ENCODE data around the gene LMTK3. TPM values are rescaled to one million over a fixed set of nuclear protein-coding genes. Genes with fewer than 3 reads are reported as not detected.
"Not testable (repeated sequence)": the region's sequence is repeated elsewhere in the genome, so short reads cannot be mapped to it uniquely, and the experiment has no call there.

The LMTK3 gene
- total RNA-seq, 2 experiments from 2014 or later, result 3.5 to 5.3 TPM

DNA sequence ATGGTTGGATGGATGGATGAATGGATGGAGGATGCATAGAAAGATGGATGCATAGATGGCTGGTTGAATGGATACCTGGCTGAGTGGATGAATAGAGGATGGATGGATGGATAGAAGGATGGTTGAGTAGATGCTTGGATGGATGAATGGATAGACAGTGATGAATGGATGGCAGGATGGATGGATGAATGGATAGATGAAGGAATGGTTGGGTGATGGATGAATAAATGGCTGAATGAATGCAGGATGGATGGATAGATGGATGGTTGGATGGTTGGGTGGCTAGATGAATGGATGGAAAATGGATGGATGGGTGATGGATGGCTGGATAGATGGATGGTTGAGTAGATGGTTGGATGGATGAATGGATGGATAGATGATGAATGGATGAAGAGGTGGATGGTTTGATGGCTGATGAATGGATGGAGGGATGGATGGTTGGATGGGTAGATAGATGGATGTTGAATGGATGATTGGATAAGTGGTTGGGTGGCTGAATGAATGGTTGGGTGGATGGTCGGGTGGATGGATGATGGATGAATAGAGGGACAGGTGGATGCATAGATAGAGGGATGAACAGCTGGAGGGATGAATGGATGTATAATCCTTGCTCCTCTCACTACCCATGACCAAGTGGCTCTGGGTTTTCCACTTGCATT is 36.7 kb upstream of the LMTK3 start:
- no peak overlapping the region for H3K27ac Mint-ChIP-seq
- CTCF ChIA-PET, result no interaction called here
- H3K36me3 Mint-ChIP-seq, result no peaks in the 10 kb centered on the region
- no peak for DNase-seq
- H3K9me3 Mint-ChIP-seq (ENCODE audit: low read depth), result no peaks in the 10 kb centered on the region
- no peaks in the 10 kb centered on the region for H3K27me3 Mint-ChIP-seq
- H3K4me1 Mint-ChIP-seq, result no peaks in the 10 kb centered on the region
- no peak overlapping the region for H3K4me3 Mint-ChIP-seq
- ATAC-seq, result no peak

DNA sequence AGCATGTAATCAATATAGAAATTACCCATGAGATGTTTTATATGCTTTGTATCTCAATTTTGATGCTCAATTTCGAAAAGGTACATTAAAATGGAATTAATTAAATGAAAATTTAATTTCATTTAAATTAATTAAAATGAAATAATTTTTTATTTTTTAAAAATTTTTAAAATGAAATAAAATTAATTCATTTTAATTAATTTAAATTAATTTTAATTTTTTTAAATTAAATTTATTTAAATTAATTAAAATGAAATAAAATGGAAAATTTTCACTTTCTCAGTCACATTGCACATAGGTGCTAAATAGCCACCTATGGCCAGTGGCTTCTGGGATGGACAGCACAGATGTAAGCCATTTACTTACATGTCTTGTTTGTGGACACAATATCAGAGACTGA is 36.1 kb upstream of the LMTK3 start:
- ATAC-seq, result no peak
- no peak for DNase-seq
- Mint-ChIP-seq H3K27ac (no peak overlapping the region), H3K4me3 (no peak overlapping the region), H3K9me3 (ENCODE audit: low read depth) (no peaks in the 10 kb centered on the region), H3K4me1 (no peaks in the 10 kb centered on the region), H3K27me3 (no peaks in the 10 kb centered on the region), H3K36me3 (no peaks in the 10 kb centered on the region)
- CTCF ChIA-PET, result no interaction called here

DNA sequence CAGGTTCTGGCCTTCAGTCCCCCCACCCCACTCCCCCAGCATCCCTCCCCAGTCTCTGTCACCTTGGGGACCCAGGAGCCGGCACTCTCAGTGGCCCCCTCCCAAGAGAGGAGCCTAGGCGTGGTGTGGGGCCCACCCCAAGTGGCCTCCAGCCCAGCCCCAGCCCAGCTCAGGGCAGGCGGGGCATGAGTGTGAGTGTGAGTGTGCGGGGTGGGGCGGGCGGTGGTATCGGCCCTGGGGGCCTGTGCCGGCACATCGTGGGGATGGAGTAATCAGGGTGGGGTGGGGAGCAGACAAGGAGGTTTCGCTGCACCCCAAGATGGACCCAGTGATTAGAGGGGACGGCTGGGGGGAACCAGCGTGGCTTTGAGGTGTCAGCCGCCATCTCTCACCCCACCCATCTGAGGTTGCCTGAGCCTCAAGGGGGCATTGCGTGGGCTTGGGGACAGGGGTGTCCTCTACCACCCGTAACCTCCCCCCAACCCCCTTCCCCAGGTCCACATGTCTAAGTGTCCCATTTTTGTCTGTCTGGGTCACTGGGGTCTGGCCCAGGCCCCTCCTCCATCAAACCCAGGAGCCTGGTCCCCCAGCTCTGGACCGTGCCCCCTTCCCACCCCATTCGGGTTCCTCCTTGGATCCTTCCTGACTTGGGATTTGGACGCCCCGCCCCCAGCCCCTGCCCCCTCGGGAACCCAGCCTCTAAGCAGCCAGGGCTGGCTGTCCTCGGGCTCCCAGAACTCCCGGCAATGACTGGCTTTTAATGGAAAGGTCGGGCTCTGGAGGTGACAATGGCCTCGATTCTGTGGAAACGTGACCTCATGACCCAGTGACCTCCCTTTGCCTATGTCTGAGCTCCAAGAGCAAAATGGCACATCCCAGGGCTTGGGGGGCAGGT is 33.5 kb upstream of the LMTK3 start:
- no peak overlapping the region for H3K4me3 Mint-ChIP-seq
- no peaks in the 10 kb centered on the region for H3K36me3 Mint-ChIP-seq
- no peaks in the 10 kb centered on the region for H3K4me1 Mint-ChIP-seq
- H3K9me3 Mint-ChIP-seq (ENCODE audit: low read depth), result no peaks in the 10 kb centered on the region
- ATAC-seq (no peak), DNase-seq (no peak)
- CTCF ChIA-PET, result no interaction called here
- H3K27me3 Mint-ChIP-seq, result no peaks in the 10 kb centered on the region
- H3K27ac Mint-ChIP-seq, result no peak overlapping the region

DNA sequence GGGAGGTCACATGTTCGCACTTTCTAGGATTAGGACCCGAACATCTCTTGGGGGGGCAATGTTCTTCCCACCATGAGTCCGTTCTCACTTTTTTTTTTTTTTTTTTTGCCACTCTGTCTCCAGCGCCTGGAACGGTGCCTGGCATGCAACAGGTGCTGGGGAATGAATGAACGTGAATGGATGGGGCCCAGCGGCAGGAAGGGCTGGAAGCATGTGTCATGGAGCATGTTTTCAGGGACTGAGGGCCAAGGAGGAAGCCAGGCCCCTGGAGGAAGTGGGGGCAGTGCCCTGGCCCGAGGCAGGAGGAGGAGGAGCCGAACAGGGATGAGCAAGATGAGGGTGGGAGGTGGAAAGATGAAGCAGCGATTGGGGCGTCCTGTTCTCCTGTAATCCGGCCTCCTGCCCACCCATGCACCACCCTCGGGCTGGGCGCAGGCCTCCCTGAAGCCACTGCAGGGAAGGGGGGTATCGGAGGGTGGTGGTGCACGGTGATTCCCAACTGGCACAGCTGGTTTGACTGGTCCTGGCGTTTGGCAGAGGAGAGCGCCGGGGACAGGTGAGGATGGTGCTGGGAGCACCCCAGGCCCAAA is 31.6 kb upstream of the LMTK3 start:
- H3K27ac Mint-ChIP-seq, result no peak overlapping the region
- H3K4me1 Mint-ChIP-seq, result no peaks in the 10 kb centered on the region

DNA sequence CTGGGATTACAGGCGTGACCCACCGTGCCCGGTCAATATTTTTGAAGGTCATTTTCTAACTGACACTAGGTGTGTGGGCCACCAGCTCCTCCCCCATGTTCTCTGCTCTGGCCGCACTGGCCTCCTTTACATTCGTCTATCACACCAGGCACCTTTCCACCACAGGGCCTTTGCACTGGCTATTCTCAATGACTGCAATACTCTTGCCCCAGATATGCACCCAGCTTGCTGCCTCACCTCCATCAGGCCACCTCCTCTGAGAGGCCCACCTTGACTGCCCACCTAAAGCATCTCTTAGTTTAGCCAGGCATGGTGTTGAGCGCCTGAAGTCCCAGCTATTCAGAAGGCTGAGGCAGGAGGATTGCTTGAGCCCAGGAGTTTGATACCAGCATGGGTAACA is 30.2 kb upstream of the LMTK3 start:
- CTCF ChIA-PET, result no interaction called here
- no peak for ATAC-seq
- no peaks in the 10 kb centered on the region for H3K9me3 Mint-ChIP-seq (ENCODE audit: low read depth)
- H3K27ac Mint-ChIP-seq, result no peak overlapping the region
- DNase-seq, result no peak
- no peaks in the 10 kb centered on the region for H3K4me1 Mint-ChIP-seq
- H3K27me3 Mint-ChIP-seq, result no peaks in the 10 kb centered on the region
- no peak overlapping the region for H3K4me3 Mint-ChIP-seq
- no peaks in the 10 kb centered on the region for H3K36me3 Mint-ChIP-seq

More for the DNA sequence above, 31.6 kb upstream of the LMTK3 start:
- DNase-seq (no peak), ATAC-seq (no peak)
- Mint-ChIP-seq H3K4me3 (no peak overlapping the region), H3K36me3 (no peaks in the 10 kb centered on the region), H3K9me3 (ENCODE audit: low read depth) (no peaks in the 10 kb centered on the region), H3K27me3 (no peaks in the 10 kb centered on the region)
- CTCF ChIA-PET, result no interaction called here

DNA sequence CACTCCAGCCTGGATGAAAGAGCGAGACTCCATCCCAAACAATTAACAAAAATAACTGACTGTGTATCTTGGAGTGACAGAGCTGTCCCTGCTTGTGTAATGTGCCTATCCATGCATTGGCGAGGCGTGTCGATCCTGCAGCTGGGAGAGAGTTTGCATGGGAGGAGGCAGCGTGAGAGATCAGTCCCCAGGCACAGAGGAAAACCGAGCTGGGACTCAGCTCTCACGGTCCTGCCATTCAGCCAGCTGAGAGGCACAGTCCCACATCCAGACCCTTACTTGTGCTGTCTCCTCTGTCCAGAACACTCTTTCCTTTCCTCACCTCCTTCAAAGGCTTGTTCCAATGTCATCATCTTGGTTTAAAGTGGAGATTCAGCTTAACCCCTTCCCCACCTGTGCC is 28.5 kb upstream of the LMTK3 start:
- DNase-seq, result no peak
- Mint-ChIP-seq H3K27ac (no peak overlapping the region), H3K4me1 (no peaks in the 10 kb centered on the region), H3K9me3 (ENCODE audit: low read depth) (no peaks in the 10 kb centered on the region), H3K36me3 (no peaks in the 10 kb centered on the region), H3K27me3 (no peaks in the 10 kb centered on the region), H3K4me3 (no peak overlapping the region)
- ATAC-seq, result no peak
- CTCF ChIA-PET, result interaction anchor here (1.4 kb wide), 1 partner anchor 11 kb away, joined by 3 read pairs; no protein-coding TSS in a partner anchor

DNA sequence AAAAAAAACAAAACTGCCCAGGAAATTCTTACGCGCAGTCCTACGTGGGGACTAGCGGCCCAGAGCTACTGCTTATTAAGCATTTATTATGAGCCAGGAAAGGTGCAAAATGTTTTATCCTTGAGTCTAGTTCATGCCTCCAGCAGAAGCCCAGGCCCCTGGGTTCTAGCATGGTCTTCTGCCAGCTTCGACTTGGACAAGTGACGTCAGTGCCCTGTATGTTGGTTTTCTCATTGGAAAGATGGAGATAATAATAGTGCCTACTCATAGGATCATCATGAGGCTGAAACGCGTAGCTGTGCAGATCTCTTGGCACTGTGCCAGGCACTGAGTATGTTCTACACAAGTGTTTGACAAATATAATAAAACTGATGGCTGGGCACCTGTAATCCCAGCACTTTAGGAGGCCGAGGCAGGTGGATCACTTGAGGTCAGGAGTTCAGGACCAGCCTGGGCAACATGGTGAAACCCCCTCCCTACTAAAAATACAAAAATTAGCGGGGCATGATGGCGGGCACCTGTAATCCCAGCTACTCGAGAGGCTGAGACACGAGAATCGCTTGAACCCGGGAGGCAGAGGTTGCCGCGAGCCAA is 28.0 kb upstream of the LMTK3 start:
- no peaks in the 10 kb centered on the region for H3K9me3 Mint-ChIP-seq (ENCODE audit: low read depth)
- H3K36me3 Mint-ChIP-seq, result no peaks in the 10 kb centered on the region
- CTCF ChIA-PET, result interaction anchor here (0.5 to 1.4 kb wide), 2 partner anchors 11 to 25 kb away, joined by 3 read pairs; no protein-coding TSS in a partner anchor
- H3K27ac Mint-ChIP-seq, result no peak overlapping the region
- DNase-seq, result no peak
- H3K4me3 Mint-ChIP-seq, result no peak overlapping the region
- H3K27me3 Mint-ChIP-seq, result no peaks in the 10 kb centered on the region
- no peak for ATAC-seq
- H3K4me1 Mint-ChIP-seq, result no peaks in the 10 kb centered on the region

DNA sequence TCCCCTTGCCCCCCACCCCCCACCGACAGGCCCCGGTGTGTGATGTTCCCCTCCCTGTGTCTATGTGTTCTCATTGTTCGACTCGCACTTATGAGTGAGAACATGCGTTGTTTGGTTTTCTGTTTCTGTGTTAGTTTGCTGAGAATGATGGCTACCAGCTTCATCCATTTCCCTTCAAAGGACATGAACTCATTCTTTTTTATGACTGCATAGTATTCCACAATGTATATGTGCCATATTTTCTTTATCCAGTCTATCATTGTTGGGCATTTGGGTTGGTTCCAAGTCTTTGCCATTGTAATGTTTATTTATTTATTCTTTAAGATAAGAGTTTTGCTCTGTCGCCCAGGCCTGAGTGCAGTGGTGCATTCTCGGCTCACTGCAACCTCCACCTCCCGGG is 26.4 kb upstream of the LMTK3 start:
- CTCF ChIA-PET; H3K4me1 Mint-ChIP-seq; H3K4me3 Mint-ChIP-seq; H3K36me3 Mint-ChIP-seq; DNase-seq; ATAC-seq; H3K27ac Mint-ChIP-seq; H3K27me3 Mint-ChIP-seq; H3K9me3 Mint-ChIP-seq (ENCODE audit: low read depth): not testable (repeated sequence)

DNA sequence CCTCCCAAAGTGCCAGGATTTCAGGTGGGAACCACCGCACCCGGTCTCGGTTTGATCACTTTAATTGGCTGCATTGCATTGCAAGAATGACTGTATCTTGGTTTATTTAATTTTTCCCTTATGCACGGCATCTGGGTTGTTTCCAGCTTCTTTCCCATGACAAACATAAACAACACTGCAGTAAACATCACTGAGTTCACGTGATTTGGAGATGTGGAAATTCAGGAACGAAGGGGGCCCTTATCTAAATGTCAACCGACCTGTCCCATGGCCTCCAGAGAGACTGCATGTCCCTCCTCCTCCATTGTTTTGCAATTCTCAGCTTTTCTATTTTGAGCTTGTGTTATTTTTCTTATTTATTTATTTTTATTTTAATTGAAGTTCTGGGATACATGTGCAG is 25.9 kb upstream of the LMTK3 start:
- Mint-ChIP-seq H3K9me3 (ENCODE audit: low read depth) (no peaks in the 10 kb centered on the region), H3K27me3 (no peaks in the 10 kb centered on the region), H3K4me3 (no peak overlapping the region), H3K27ac (no peak overlapping the region), H3K36me3 (no peaks in the 10 kb centered on the region), H3K4me1 (no peaks in the 10 kb centered on the region)
- DNase-seq (no peak), ATAC-seq (no peak)
- CTCF ChIA-PET, result no interaction called here

DNA sequence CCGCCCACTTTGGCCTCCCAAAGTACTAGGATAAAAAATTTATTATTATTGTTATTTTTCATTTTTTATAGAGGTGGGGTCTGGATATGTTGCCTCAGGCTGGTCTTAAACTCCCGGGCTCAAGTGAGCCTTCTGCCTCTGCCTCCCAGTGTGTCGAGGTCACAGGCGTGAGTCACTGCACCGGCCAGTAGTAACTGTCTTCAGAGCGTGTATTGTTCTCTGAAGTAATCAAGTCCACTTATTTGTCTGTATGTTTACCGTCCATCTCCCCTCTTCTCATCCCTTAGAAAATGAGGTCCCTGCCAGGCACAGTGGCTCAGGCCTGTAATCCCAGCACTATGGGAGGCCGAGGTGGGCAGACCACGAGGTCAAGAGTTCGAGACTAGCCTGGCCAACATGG is 22.1 kb upstream of the LMTK3 start:
- Mint-ChIP-seq H3K9me3 (ENCODE audit: low read depth) (no peaks in the 10 kb centered on the region), H3K4me1 (no peaks in the 10 kb centered on the region), H3K36me3 (no peaks in the 10 kb centered on the region), H3K27ac (no peak overlapping the region), H3K4me3 (no peak overlapping the region), H3K27me3 (peaks cover 3% of the 10 kb centered on the region)
- no peak for DNase-seq
- no peak for ATAC-seq
- CTCF ChIA-PET, result no interaction called here

DNA sequence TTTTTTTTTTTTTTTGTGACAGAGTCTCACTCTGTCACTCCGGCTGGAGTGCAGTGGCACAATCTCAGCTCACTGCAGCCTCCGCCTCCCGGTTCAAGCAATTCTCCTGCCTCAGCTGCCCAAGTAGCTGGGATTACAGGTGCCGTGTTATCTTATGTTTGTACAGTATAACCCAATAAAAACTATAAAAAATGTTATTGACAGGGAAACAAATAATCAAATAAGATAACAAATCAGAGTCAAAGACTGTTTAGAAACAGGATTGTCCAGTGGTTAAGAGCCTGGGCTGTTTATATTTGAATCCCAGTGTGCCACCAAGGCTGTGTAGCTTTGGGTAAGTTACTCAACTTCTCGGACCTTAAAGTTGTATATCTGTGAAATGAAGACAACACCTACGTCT is 19.1 kb upstream of the LMTK3 start:
- Mint-ChIP-seq H3K27ac (no peak overlapping the region), H3K4me3 (no peak overlapping the region), H3K27me3 (peaks cover 7% of the 10 kb centered on the region), H3K36me3 (no peaks in the 10 kb centered on the region), H3K9me3 (ENCODE audit: low read depth) (peaks cover 14% of the 10 kb centered on the region), H3K4me1 (no peaks in the 10 kb centered on the region)
- DNase-seq (no peak), ATAC-seq (no peak)
- CTCF ChIA-PET, result interaction anchor here (1.4 kb wide), 1 partner anchor 54 kb away, joined by 3 read pairs; no protein-coding TSS in a partner anchor

DNA sequence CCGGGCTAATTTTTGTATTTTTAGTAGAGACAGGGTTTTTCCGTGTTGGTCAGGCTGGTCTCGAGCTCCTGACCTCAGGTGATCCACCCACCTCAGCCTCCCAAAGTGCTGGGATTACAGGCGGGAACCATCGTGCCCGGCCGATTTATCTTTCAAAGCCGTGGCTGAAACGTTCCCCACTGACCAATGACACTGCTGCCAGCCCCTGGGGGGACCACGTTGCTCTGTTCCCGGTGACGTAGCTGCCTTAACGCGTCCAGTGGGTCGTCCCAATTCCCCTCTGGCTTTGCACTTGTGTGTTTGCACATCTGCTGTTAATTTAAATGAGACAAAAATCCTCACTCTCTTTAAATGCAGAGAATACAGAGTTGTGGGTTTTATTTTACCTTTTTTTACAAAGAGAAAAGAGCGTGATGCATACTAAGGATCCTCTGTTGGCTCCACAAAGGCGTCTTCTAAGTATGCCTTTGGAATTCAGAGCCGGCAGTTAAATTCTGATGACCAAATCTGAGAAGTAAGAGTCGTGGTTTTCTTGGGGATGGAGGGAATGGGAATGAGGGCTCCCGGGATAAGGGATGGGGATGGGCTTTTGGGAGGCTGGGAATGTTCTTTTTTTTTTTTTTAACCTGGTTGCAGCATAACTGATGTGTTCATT is 18.6 kb upstream of the LMTK3 start:
- Mint-ChIP-seq H3K27ac (no peak overlapping the region), H3K4me1 (no peaks in the 10 kb centered on the region), H3K27me3 (peaks cover 7% of the 10 kb centered on the region), H3K9me3 (ENCODE audit: low read depth) (peaks cover 14% of the 10 kb centered on the region), H3K36me3 (no peaks in the 10 kb centered on the region), H3K4me3 (no peak overlapping the region)
- ATAC-seq, result no peak
- CTCF ChIA-PET, result no interaction called here
- no peak for DNase-seq

DNA sequence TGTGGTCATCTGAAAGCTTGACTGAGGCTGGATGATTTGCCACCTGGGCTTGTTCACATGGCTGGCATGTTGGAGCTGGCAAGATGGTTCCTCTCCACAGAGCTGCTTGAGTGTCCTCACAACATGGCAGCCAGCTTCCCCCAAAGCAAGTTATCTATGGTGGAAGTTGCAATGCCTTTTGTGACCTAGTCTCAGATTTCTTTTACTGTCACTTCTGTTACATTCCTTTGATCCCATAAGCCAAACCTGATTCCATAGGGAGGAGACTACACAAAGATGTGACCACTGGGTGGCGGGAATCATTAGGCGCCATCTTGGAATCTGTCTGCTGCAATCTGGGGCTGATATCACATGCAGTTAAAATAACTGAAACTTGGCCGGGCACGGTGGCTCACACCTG is 17.5 kb upstream of the LMTK3 start:
- ATAC-seq (no peak), DNase-seq (no peak)
- no peak overlapping the region for H3K27ac Mint-ChIP-seq
- H3K36me3 Mint-ChIP-seq, result no peaks in the 10 kb centered on the region
- CTCF ChIA-PET, result interaction anchor here (0.7 kb wide), 1 partner anchor 55 kb away, joined by 4 read pairs; no protein-coding TSS in a partner anchor
- H3K4me1 Mint-ChIP-seq, result no peaks in the 10 kb centered on the region
- H3K27me3 Mint-ChIP-seq, result peaks cover 7% of the 10 kb centered on the region
- H3K9me3 Mint-ChIP-seq (ENCODE audit: low read depth), result peaks cover 14% of the 10 kb centered on the region
- H3K4me3 Mint-ChIP-seq, result no peak overlapping the region

All from activated CD8-positive, alpha-beta memory T cell treated with anti-CD3 and anti-CD28 coated beads, Interleukin-2, amount 10 ng/mL, durations not matched to agents 7 days and 5 days (primary cell).